HG03432 (cell line): ENCODE results near the gene PRCD.

ENCODE experiments used
- ATAC-seq: cut with Tn5 transposase; IDR thresholded peaks from one replicate; pipeline ENCODE4 v1.9.1; 2021; ENCODE audit warnings: mild to moderate bottlenecking, moderate library complexity; ENCODE audit not compliant: unreplicated experiment

PRCD gene, protein sequence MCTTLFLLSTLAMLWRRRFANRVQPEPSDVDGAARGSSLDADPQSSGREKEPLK

DNA sequence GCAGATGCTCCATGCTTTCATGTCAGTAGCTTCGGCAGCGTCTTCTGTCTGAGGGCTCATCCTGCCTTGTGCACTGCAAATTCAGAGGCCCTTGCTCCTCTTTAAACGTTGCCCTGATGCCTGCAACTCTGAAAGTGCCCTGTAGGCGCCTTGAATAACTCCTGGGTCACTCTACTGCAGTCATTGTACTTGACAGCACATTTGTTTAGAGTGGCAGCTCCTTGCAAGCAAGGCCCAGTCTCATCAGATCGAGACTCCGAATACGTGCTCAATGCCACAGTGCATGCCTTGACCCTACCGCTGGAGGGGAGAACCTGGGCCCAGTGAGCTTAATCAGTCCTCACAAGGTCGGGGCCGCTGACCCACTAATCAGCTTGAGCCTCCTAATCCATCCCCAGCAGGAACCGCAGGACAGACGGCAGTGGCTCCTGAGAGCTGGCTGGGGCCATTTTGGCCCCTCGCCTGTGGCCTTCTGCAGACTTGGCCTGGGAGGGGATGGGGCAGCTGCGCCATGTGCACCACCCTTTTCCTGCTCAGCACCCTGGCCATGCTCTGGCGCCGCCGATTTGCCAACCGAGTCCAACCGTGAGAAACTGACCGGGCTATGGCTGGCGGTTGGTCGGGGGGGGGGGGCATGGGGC lies at the start of gene PRCD:
Gene PRCD, plus strand, starts transcription at position 414 of the 641 bp plus-strand sequence. Its CDS starts 98 bp downstream, at position 512.
- ATAC-seq: no peak

DNA sequence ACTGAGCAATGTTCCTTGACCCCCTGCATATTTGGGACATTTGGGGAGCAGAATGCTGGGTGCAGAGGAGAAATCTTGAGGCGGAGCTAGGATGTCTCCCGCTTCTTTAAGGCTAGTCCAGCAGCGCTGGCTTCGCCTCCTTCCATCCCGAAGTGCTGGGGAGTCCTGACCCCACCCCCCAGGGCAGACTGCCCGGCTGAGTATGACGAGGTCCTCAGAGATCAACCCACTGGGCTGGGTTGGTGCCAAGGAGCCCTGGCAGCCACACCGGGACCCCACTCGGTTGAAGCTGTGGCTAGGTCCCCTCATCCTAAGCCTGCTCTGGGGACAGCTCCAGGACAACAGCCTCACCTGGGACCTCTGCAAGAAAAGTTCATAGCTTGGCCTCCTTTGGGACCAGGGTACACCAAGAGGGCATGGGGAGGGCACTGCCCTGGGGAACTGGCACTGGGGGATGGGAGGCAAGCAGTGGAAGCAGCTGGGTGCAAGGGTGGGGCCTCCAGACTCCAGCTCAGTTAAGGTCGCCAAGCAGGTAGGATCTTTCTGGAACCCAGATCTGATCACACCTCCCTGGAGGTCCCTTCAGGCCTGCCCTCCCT lies 49.6 kb upstream of the PRCD start:
- ATAC-seq: no peak

DNA sequence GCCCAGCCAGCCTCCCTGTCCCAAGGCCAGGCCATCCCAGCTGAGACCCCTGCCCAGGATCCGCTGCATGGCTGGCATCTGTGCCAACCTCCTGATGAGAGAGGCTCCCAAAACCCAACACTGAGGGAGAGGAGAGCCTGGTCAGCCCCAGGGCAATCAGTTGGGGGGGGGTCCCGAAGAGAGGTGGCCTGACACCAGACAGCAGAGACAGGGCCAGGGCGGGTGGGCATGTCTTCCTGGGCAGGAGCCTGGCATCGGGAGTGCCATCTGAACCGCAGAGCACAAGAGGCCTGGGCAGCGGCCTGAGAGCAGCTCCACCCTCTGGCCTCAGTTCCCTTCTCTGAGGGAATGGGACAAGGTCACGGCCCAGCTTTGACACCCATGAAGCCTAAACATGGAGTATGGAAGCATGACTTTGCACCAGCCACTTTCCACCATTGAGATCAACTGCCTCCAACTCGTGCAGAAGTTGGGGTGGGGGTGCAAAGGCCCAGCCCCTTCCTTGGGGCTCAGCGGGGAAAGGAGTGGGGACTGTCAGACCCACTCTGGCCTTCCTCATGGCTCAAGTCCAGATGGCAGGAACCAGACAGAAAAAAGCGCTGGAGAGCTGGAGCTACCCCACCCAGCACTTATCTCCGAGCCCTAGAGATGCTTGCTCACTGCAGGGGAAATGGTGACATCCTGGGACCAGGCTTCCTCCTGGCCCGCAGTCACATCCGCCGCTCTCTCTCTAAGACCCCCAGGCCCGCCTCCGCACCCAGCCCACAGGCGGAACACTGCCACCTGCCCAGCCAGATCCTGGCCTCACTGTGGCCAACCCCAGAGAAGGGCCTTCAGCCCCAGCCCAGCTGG lies 48.3 kb upstream of the PRCD start:
- ATAC-seq: peak; percentile 1

DNA sequence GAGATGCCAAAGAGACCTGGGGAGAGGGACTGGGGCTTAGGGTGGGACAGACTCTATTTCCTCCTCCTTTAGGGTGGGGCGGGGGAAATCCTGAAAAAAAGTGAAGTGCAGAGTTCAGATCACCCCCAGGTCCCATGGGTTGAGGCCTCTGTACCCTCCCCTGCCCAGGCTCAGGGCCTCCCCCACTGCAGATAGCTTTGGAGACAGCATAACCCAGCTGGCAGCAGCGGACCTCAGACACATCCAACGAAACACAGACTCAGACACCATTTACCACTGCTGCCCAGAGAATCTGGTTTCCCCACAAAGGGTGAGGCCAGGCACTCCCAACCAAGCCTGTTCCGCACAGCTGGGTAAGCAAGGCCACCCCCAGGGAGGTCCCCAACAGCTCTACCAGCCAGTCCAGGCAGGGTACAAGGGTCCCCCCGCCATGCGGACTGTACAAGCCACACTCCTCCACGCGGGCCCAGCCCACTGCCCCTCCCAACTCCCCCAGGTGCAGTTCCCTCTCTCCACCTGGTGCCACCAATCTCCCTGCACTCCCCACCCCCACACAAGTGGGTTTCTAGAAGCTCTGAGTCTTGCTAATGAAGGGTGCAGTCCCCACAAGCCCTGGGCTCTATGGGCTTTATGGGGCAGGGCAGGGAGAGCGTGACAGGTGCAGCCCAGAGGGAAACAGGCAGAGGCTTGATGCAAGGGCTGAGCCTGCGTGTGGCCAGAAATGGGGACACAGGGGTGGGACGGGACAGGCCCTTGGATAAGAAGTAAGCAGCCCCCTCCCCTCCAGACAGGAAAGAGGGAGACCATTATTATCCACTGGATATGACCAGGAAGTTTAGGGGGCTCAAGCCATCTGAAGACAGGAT lies 47.5 kb upstream of the PRCD start:
- ATAC-seq: peak; percentile 42

DNA sequence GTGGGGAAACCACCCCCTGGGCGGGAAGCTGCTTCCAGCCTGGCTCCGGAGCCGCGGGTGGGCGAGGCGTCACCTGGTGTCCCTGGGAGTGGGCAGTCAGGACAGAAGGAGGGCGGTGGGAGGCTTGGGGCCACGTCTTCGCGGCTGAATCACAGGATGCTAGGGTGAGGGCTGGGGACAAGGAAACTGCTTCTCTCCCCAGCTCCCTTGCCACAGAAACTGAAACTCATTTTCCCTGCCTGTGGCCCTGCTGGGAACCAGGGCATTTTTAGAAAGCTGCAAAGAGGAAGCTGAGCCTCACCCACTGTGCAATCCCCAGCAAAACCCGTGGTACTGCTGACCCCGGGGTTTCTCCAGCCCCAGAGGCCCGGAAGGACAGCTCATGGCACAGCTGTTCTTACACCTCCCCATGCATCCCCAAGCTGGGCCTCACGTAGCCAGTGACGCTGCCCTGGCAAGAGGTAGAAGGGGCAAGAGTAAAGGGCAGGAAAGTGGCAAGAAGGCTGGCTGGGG lies 46.8 kb upstream of the PRCD start:
- peak; percentile 40 for ATAC-seq

DNA sequence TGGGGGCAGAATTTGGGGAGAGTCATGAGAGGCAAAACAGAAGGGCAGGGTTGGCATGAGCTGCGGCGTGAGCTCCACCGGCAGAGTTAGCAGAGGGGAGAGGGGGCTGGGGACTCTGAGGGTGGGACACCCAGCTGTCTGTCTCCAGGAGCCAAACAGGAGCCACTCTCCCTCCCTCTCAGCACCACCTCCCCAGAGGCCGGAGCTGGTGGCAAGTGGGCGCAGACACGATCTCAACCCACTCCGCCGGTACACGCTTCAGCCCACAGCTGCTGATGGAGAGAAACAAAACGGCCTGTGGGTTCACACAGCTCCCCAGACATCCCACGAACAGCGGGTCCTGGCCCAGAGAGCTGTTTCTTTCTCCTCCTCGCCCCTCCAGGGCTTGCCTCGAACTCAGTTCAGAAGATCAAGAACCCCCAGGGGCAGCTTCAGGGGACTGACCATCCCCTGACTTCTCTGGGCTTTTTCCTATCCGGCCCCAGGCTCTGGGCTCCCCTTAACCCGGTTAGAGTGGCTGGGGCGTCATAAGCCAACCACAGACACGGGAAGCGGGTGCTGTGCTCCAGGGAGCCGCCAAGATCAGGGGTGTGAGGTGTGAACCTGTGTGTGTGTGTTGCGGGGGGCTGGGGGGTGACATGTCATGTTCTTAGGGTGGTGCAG lies 46.2 kb upstream of the PRCD start:
- ATAC-seq: peak; percentile 3

DNA sequence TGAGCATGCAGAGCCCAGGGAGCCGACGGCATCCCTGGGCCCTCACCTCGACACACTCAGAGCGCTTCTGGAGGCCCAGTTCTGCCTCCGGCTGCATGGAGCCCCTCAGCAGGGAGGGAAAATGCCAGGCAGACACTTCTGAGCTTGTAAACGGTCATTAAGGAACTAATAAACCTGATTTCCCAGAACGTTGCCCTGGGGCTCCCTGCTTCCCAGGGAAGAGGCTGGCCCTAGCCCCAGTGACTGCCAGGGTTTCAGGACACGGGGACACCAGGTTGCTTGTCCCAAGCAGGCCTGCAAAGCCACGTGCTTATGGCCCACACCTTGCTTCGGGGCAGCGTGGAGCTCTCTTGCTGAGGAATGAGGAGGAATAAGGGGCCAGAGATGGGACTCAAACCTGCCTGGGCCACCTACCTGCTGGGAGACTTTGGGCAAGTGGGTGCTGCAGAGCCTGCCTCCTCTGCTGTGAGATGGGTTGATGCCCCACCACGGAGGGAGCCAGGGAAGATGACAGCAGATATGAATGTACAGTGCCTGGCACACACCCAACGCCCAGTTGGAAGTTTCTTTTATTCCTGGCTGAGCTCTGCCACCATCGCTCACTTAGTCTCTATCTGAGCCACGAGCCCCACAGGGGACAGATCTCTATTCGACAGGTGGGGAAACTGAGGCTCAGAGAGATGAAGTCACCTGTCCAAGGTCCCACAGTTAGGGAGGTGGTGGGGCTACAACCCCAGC lies 44.0 kb upstream of the PRCD start:
- no peak for ATAC-seq

DNA sequence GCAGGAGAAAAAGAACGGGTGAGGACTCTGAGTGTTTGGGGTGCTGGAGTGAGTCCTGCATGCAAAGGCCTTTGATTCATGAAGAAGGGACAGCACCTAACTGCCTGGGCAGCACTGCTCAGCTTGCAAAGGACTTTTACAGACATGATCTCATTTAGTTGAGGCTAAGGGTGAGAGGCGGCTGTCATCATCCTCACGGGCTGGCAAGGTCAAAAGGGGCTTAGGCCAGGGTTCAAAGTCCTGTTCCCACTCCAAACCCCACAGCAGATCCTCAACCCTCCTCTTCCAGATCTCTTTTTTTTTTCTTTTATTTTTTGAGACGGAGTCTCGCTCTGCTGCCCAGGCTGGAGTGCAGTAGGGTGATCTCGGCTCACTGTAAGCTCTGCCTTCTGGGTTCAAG lies 43.4 kb upstream of the PRCD start:
- no peak for ATAC-seq

DNA sequence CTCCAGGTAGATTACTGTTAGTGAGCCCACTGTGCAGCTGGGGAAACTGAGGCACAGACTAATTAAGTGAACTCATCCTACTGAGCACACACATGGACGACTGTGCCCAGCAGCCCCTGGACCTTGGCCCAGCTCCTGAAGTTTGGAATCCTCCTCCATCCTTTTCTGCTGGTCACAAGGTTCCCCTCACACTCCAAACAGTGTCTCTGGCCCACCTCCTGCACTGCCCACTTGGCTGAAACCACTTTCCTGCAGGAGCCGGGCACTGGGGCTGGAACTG lies 42.2 kb upstream of the PRCD start:
- no peak for ATAC-seq

DNA sequence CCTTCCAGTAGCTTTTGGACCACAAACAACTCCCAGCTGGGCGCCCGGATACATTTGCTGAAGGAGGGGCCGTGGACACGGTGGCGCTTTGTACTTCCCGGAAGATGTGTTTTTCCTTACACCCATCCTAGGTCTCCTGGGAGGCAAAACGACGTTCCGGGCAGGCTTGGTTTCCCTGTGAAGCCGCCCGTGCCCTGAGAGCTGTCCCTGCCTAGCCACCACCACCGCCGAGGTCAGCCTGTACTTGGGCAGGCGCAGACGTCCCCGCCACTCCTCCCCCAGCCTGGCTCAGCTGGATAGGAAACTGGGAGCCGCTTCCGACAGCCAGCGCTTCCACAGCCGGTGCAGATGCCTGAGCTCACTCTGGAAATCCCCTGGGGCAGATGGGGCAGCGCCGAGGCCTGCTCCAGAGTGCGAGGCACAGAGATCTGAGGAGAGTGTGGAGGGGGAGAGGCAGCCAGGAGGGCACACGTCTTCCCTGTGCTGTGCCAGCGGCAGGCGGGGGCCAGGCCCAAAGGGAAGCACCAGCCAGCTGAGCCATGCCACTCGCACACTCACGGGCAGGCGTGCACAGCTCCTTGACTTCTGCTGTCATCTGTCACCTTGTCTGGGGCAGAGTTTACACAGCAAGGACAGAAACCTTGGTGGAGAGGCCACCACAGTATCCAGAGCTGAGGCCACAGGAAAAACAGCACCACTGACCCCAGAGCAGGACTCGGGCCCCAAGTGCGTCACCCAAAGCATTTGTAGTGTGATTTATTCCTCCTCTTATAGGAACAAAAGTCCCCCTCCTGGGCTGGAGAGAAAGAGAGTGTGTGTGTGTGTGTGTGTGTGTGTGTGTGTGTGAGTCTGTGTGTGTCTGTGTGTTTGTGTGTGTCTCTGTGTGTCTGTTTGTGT lies 41.6 kb upstream of the PRCD start:
- ATAC-seq: no peak

DNA sequence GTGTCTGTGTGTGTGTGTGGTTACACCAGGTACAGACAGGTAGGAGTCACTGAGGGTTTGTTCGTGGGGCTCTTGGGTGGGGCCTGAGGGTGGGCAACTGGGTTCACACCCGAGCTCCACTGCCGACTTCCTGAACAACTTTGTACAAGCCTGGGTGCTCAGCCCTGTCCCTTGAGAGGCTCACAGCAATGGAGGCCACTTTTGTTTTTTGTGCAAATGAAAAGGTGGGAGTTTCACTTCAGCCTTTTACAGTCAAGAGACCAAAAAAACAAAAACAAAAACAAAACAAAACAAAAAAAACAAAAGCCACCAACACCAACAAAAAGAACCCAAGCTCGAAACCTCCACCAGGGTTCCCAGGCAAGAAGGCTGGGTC lies 41.0 kb upstream of the PRCD start:
- ATAC-seq: no peak

DNA sequence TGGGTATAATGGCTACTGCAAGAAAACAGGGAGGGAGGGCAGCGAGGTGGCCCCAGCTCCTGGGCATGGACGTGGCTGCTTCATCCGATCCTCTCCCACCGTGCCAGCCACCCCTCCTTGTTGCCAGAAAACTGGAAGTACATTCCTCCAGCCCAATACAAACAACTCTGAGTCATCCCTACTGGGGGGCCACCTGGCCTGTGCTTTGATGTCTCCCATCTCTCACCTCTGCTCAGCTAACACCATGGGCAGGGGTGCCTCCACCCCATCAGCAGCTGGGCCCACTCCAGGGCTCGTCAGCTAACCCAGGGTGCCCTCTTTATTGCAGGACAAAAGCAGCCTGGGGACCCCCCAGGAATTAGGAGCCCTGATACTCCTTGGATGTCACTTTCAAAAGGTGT lies 40.6 kb upstream of the PRCD start:
- ATAC-seq: no peak

DNA sequence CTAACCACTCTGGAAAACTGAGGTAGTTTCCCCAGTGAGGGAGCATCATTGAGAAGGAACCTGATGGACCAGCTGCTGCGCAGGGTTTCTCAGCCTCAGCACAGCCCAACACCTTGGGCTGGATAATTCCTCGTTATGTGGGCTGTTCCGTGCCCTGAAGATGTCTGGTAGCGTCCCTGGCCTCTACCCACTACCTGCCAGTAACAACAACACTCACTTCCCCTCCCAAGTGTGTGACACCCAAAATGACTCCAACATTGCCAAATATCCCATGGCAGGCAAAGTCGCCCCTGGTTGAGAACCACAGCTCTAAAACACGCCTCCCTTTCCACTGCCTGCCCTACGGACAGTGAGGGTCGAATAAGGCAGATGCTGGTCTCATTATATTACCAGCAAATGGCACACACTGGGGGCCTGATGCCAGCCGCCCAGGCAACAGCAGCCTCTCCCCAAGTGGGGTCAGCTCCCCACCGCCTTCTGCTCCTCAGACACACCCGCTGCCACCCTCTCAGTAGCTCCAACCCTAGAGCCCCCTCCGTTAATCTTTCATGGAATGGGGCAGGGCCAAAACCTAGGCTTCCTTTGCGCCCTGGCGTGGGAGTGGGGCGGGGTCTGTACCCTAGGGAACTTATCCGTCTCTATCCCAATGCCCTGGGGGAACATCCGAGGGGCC lies 39.6 kb upstream of the PRCD start:
- ATAC-seq: no peak

DNA sequence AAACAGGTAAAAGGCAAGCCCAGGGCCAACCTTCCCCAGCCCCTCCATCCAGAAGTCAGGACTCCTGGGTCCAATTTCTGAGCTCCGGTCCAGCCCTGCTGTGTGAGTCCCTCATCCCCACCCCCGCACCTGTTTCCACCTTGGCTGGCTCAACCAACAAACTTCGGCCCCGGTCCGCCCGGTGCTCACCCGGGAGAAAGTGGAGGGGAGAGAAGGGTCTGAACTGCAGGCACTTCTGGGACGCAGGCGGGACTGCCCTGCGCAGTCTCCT lies 39.2 kb upstream of the PRCD start:
- ATAC-seq: no peak

DNA sequence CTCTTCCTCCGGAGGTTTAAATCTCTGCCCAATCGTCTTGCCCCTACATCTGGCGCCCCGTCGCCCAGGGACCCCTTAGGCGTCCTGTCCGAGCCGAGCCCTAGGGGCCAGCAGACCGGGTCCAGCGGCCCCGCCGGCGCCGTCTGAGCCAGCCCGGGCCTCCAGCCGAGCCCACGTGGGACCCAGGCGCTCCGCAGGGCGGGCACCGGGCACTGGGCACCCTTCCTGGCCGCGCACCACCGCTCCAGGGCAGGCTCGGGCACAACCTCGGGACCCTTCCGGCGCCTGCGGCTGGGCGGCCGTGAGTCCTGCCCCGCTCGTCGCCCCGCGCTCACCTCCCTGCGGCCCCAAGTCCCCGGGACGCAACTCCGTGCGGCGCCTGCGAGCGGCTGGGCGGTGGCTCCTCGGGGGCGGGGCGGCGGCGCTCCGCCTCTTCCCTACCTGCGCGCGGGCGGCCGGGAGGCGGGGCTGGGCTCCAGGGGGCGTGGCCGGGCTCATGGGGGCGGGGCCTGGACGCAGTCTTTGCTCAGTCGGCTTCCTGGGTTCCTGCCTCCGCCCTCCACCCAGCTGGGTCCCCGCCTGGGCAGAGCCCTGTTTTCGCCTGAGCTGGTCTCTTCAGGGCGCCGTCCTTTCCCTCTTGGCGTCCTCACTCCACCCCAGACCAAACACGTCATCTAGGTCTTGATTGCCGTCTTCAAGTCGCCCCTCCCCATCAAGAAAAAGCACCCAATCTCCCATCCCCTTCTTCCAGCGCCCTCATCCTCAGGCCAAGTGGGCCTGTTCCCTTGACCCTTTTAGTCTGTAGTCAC lies 38.6 kb upstream of the PRCD start, which contains the start of gene RHBDF2:
Gene RHBDF2, minus strand, starts transcription at position 406 of the 809 bp plus-strand sequence. CDS start 19,899 bp downstream, outside the sequence.
- ATAC-seq: peak; percentile 71

DNA sequence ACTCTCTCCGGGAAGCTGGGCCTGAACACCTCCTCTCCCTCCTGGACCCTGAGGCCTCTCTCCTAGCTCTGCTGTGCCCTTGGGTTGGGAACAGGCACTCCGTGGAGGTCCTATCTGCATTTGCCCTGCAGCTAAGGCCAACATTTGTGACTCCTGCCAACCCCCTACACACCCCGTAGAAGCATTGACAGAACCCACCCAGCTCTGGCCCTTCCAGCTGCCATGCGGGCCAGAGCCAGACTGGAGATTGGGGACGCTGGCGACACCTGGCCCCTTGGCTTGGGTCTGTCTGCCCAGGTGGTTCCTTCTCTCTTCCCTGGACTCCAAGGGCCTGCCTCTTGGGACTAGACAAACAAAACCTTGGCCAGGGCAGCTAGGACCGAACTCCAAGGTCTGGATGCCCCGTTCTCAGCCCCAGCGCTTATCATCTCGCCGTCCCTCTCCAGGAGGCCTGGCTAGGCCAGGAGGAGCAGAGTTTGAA lies 38.0 kb upstream of the PRCD start:
- no peak for ATAC-seq
